DOHH2 (cell line): ENCODE results near the gene GRK1.

Experiments
- CTCF ChIP-seq: fragments of 200-600 bp; sonication (generic); IDR thresholded peaks from one replicate; pipeline ENCODE4 v1.5.1; 2014; ENCODE audit warnings: antibody characterized with exemption, mild to moderate bottlenecking, low read depth, low read length; ENCODE audit not compliant: poor library complexity, severe bottlenecking
- EZH2phosphoT487 ChIP-seq: fragments of 200-600 bp; sonication (generic); IDR thresholded peaks from 2 replicates; pipeline ENCODE4 v1.6.1; 2017; ENCODE audit warnings: borderline replicate concordance, mild to moderate bottlenecking, antibody characterized with exemption, low read length, moderate library complexity, mixed read lengths

GRCh38 chr13:113740286-113740556, 73.2 kb downstream of the GRK1 start:
- TF ChIP-seq CTCF (no peak), EZH2phosphoT487 (no peak)
